Measurements from ENCODE around the gene WTIP.
"Not testable (repeated sequence)": the region's sequence is repeated elsewhere in the genome, so short reads cannot be mapped to it uniquely, and the experiment has no call there.

WTIP gene

DNA sequence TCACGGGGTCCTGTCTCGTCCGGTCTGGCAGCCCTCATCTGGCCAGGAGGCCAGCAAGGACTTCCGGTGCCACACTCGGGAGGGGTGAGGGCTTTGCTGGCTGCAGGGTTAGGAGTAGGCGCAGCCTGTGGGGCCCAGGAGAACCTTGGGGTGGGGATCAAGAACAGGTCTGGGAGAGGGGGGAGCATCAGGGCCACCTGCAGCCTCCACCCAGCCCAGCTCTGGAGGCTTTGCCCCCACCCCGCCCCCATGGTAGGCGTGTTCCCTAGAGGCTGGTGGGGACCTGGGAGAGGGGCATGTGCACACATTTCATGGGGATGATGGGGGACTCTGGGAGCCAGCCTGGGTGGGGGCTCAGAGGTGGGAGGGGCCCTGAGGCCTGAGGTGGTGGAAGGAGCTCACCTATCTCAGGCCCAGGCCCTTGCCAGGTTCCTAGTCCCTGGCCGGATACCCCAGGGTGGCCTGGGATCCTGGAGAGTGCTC, 23.3 kb downstream of the WTIP start:
- DNase-seq = no peak

DNA sequence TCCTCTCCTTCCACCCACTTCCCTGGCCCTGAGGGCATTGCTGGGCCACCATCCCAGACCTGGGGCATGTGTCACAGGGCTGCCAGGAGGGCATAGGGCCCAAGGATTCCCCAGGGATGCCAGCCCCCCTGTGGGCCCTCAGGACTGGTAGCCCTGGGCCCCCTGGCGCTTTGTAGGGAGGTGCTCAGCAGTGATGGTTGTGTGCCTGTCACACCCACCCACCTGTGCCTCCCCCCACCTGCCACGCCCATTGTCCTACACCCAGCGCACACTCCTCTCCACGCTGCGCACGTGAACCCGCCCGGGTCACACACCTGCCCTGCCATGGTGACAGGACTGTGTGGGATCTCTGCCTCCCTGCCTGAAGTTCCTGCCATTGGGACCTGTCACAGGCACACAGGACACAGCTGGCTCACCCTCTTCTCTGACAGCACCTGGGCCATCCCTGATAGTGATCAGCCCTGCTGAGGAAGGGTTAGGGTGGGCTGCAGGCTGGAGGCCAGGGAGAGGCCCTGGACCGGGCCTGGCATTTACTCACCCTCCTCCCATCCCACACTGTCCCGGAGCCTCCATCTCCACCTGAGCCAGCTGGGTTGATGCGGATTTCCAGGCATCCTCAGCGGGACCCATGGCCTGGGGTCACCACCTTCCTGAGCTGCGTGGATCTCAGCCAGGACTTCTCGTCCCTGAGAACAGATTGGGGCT, 23.9 kb downstream of the WTIP start:
- no peak for DNase-seq

DNA sequence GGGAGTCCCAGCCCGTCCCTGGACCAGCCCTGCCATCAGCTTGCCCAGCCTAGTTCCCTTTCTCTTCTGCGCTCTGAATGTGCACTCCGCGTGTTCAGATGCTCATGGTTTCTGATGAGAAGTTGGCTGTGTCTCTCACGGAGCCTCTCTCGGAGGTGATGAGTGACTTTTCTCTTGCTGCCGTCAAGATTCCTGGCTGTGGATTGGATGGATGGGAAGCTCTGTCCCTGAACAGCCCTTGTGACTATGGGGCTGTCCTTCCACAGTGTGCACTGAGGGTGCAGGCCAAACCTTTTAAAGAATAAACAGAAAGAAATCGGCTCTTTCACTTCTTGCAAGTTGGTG, 24.4 kb downstream of the WTIP start:
- DNase-seq = no peak

DNA sequence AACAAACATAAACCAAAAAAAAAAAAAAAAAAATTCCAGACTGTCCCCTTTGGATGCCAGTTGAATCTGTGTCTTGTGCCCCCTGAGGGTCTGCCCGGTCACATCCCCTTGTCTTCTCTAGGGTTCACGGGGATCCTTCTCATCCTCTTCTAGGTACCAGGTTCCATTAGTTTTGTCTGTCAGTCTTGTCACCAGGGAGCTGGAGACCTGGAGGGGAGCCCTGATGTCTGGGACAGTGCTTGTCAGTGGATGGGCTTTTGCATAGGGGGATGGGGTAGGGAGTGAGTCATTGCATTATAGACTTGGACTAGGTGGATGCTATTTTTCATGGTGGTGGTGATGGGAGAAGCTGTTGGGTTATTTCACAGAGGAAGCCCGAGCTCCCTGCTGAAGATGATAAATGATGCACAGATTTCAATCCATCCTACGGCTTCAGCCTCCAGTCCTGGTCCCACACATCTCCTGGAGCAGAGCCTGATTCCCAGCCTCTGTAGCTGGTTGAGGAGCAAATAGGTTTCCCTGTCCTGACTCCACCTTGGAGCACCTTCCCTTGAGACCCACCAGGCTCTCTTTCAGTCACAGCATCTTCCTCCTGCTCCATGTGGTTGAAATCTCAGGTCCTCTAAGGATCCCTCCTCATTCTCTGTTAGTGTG, 26.0 kb downstream of the WTIP start:
- DNase-seq = no peak

DNA sequence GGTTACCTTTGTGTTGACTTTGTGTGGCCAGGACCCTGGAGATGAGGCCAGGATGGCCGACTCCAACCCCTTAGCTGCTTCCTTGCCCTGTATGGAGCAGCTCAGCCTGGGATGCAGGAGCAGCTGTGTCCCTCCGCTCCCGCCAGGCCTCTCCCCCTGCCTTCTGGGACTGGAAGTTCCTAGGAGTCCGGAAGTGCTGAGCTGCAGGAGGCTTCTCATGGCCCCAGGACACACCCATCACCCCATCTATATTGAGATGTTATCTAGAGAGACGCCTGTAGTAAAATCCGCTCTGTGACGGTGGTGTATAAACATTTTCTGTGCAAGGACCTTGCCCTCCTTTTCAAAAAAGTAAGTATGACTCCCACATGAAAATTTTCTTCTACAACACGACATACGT, 27.0 kb downstream of the WTIP start:
- peak; percentile 16 for DNase-seq

DNA sequence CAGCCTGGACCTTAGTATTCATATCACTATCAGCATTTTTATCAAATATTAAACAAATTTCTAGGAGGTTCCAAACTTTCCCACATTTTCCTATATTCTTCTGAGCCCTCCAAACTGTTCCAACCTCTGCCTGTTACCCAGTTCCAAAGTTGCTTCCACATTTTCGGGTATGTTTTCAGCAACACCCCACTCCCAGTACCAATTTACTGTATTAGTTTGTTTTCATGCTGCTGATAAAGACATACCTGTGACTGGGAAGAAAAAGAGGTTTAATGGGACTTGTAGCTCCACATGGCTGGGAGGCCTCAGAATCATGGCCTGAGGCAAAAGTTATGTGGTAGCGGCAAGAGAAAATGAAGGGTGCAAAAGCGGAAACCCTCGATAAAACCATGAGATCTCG, 29.3 kb downstream of the WTIP start:
- DNase-seq = not testable (repeated sequence)

DNA sequence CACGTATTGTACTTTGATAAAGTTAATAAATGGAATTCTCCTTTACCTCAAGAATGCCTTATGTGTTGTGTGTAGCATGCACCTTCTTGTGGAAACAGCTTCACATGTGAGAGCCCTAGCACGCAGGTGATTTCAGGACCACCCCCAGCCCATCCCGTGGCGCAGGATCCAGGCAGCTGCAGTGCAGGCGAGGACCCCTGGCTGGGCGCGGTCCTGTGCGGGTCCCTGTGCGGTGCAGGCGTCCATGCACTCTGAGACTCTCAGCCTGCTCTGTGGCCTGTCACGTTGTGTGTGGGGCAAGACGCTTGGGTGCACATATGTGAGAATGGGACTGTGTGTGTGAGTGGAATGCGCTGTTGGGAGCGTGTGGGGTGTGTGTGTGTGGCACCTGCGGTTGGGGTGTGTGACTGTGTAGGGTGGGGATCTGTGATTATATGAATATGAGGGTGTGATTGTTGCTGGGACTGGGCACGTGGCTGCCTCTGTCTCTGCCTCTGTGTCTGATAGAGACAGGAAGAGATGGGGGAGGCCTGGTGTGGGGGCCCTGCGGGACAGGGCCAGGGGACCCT, 30.8 kb downstream of the WTIP start:
- DNase-seq = no peak

DNA sequence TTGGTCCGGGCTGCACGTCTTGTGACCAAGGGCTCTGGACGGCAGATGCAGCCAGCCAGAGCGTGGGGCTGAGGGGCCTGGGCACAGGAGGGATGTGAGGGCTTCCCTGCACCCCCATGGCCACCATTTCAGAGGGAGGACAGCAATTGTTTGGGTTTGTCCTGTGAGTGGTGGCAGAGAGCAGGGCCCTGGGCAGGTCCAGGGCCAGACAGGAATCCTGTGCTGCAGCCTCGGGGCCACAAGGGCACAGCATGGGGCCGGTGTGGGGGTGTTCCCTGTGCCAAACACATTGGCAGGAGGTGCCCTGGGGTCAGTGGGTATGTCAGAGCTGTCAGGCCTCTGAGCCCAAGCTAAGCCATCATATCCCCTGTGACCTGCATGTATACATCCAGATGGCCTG, 32.2 kb downstream of the WTIP start:
- no peak for DNase-seq

DNA sequence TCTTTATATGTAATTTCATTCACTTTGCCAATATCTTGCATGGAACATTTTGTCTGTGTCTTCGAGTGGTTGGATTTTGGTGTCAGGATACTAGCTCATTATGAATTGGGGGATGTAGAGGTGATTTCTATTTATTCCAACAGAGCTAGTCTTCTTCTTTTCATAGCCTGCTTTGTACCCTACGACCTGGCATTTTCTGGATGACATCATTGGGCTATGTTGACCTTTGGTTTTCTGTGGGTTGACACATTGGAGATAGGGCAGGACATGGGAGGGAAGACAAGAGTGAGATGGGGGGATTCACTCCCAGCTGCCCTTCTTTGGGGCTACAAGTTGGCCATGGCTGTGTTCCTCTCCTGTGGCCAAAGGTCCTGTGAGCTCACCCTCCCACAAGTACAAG, 38.0 kb downstream of the WTIP start:
- DNase-seq = no peak

DNA sequence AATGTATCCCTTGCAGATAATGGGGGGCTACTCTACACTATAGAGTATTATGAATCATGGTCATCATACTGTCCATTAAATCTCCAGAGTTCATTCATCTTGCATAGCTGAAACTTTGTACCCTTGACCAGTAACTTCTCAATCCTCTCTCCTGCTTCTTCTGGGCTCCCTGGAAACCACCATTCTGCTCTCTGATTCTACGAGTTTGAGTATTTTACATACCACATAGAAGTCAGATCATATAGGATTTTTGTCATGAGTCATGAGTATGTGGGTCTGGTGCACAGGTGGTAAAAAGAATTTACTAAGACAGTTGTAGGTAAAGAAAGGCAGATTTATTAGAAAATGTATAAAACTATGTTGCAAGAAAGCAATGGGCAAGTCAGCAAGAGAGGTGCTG, 41.9 kb downstream of the WTIP start:
- DNase-seq = no peak

DNA sequence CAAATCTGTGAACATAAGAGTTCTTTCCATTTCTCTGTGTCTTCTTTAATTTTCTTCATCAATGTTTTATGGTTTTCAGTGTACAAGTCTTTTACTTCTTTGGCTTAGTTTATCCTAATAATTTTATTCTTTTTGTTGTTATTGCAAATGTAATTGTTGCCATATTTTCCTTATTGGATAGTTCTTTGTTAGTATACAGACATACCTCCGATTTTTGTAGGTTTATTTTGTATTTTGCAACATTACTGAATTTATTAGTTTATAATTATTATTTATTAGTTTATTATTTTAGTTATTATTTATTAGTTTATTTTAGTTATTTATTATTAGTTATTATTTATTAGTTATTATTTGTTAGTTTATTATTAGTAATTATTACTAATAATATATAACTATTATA, 43.4 kb downstream of the WTIP start:
- DNase-seq = no peak

DNA sequence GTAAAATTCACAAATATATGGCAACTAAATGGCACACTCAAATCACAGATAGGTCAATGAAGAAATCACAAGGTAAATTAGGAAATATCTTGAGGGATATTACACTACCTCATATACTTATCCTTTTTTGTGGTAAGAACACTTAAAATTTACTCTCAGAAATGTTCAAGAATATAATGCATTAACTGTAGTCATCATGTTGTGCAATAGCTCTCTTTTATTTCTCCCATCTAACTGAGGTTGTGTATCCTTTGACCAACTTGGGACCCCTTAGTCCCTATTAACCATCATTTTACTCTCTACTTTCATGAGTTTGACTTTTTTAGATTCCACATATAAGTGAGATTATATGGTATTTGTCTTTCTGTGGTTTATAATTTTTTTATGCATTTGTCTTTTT, 52.6 kb downstream of the WTIP start:
- DNase-seq = no peak

DNA sequence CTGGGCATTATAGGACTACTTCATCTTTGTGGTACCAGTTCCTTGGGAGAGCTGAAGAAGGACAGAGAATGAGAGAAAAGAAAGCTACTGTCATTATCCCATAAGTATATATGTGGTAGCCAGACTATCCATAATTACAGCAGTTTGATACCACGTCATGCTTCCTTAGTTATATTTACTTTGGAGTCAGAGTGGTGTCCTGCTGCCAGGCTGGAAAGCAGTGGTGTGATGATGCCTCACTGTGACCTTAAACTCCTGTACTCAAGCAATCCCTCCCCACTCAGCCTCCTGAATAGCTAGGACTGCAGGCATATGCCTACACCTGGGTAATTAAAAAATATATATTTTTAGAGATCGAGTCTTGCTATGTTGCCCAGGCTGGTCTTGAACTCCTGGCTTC, 57.8 kb downstream of the WTIP start:
- DNase-seq = no peak

DNA sequence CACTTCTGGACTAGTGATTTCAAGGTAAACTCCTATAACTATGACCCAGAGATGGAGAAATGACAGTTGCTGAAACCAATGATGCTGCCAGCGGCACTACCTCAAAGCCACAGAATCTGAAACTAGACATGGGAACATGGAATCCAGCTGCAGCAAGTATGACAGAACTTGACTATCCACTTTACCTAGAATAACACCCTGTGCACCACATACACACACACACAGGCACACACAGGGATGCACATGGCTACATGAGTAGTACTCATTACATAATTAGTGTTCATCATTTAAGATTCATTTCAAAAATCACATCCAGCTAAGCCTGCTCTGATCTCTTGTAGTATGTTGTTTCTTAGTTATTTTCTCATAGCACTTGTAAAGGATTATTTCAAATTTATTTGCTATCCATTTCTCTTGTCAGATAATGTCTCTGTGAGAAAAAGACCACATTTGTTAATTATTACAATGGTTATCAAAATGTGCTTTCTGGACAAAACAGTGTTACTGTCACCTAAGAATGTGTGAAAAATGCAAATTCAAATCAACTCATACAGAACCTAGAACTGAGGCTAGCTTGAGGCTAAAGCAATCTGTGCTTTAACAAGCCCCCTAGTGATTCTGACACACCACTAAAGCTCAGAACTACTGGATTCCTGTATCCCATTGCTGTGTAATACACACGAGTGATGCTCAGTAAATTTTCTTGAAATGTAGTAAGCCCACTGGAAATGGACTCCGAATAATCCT, 59.4 kb downstream of the WTIP start:
- DNase-seq = no peak

DNA sequence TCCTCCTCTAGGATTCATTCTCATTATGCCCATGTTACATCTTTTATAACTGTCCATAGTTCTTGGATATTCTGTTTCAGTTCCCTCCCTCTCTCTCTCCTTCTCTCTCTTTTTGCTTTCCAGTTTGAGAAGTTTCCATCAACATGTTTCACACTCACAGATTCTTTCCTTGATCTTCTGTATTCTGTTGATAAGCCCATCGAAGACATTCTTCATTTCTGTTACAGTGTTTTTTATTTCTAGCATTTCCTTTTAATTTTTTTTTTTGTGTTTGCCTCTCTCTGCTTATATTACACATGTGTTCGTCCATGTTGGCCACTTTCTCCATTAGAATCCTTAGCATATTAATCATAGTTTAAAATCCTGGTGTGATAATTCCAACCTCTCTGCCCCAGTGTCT, 68.3 kb downstream of the WTIP start:
- DNase-seq = no peak

DNA sequence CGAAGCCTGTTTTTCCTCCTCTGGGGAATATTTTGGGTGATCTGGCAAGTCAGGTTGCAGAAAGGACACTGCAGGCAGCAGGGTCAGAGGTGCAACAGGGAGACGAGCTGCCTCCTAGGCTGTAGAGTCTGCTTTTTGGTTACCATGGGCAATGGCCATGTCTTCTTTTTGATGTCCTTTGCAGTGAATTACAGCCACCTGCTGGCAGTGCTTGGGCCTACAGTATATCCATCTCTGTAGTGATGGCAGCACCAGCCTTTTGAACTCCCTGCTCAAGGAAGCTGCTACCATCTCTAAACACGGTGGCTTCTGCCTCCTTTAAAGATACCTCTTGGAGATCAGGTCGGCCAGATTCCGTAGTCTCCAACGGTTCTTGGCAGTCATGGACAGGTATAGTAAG, 73.9 kb downstream of the WTIP start:
- peak; percentile 18 for DNase-seq

DNA sequence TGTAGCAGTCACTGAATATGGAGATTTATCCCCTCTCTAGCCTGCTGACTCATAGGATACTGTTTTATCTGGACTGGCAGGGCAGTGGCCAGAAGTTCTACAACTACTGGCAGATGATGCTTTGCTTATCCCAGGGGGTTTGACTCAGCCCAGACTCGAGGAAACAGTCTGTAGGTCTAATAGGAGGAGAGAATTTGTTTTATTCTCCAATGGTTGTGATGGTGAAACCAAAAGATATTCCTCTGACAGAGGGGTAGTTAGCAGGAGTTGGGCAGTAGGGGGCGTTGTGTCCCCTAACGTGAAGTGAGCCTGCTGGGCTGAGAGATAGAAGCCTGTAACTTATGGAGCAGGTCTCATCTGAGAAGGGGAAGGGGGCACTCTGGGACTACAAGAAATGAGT, 74.9 kb downstream of the WTIP start:
- DNase-seq = peak; percentile 5

DNA sequence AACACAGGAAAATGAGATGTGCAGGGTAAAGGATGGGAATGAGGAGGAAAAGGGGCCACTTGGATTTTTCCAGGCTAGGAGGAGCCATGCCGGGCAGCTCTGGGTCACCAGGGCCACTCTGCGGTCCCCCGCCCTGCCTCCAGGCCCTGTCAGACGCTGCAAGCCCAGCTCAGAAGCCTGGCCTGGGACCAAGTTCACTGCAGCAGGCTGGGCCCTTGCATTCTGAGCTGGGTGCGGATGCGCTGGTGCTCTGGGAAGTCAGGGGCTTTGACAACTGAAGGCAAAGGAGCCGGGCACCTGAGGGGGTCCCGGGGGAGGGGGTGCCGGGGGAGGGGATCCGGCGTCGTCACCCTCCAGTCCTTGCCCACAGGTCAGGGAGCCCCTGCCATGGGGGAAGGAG, 77.5 kb downstream of the WTIP start:
- DNase-seq = no peak

DNA sequence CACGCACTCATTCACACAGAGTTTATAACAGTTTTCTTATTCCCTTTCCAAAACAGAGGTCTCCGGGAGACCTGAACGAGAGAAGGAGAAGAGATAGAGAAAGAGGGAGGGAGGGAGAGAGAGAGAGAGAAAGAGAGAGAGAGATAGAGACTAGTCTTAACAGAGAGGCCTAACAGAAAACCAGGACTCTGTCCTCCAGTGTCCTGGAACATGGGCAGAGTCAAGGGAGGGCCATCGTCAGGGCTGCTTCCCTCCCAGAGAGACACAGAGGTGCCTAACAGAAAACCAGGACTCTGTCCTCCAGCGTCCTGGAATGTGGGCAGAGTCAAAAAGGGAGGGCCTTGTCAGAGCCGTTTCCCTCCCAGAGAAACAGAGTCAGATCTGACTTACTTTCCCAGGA, 78.7 kb downstream of the WTIP start:
- no peak for DNase-seq

Data from NCI-H146 (cell line).